Skeletal muscle satellite cell (primary cell): ENCODE data around the gene PHACTR1.
"Not testable (repeated sequence)": the region's sequence is repeated elsewhere in the genome, so short reads cannot be mapped to it uniquely, and the experiment has no call there.

Experiments
- H3K27me3 ChIP-seq: 2 replicates; pipeline ENCODE4 v1.7.0; 2013; ENCODE audit warnings: low read length; ENCODE audit not compliant: control insufficient read depth, insufficient read depth
- H3K36me3 ChIP-seq: 2 replicates; pipeline ENCODE4 v1.7.0; 2013; ENCODE audit warnings: mild to moderate bottlenecking, control low read depth, low read length; ENCODE audit not compliant: insufficient read depth
- H3K4me1 ChIP-seq: 2 replicates; pipeline ENCODE4 v1.7.0; 2013; ENCODE audit warnings: low read length; ENCODE audit not compliant: control insufficient read depth, insufficient read depth
- H3K4me2 ChIP-seq: 2 replicates; pipeline ENCODE4 v1.7.0; 2013; ENCODE audit warnings: mild to moderate bottlenecking, low read length
- H3K4me3 ChIP-seq: 2 replicates; pipeline ENCODE4 v1.7.0; 2013; ENCODE audit warnings: low read length
- H3K9ac ChIP-seq: 2 replicates; pipeline ENCODE4 v1.7.0; 2013; ENCODE audit warnings: mild to moderate bottlenecking, low read depth, low read length, moderate library complexity
- H3K9me3 ChIP-seq: replicated peaks from 2 replicates; pipeline ENCODE4 v1.7.0; 2013; ENCODE audit warnings: mild to moderate bottlenecking, control low read depth, low read length

PHACTR1 gene

DNA sequence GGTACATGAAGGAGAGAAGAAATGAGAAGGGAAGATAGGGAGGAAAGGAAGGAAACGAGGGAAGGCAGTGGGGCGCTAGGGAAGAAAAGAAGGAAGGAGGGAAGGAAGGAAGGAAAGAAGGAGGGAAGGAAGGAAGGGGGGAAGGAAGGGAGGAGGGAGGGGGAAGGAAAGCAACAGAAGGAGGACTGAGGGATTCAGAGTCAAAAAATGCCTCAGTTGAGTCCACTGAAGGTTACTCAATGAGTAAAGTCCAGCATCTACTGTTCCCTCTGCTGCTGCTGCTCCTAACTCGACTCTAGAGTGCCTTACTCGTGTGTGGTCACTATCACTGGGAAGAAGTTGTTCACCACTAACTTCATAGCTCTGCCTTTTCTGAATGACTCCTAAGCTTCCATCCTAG is 33.8 kb downstream of the PHACTR1 start:
- no peaks in the 10 kb centered on the region for H3K36me3 ChIP-seq
- H3K9me3 ChIP-seq: no peaks in the 10 kb centered on the region
- H3K9ac ChIP-seq: no peak overlapping the region
- no peak overlapping the region for H3K4me2 ChIP-seq
- no peak overlapping the region for H3K4me3 ChIP-seq
- no peaks in the 10 kb centered on the region for H3K4me1 ChIP-seq
- peaks cover 16% of the 10 kb centered on the region for H3K27me3 ChIP-seq

DNA sequence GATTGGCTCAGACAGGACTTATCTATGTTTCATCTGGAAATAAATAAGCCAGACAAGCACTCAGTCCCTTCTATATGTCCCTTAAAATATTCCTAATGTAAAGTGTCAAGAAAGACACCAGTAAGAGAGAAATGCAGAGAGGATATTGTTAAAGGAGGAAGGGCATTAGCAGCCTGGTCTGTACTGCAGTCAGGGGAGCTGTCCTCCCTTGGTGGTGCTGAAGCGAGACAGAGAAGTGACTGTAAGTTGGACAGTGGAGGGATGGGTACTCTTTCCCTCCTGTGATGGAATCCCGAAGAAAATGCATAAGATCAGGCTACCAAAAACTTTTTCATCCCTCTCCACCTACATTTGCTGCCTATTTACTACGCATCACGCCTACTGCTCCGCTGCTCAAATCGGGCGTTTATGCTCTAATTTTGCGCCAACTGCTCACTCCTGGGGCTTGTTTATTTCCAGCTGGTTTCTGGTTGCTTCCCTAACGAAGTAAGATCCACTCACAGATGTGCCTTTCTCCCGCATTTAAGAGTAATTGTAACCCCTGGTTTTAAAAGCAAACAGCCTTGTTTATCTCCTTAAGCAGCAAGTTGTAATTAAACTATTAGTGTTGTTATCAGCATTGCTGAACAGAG is 35.2 kb downstream of the PHACTR1 start:
- no peaks in the 10 kb centered on the region for H3K9me3 ChIP-seq
- no peaks in the 10 kb centered on the region for H3K4me1 ChIP-seq
- H3K36me3 ChIP-seq: no peaks in the 10 kb centered on the region
- H3K4me3 ChIP-seq: no peak overlapping the region
- peaks cover 16% of the 10 kb centered on the region for H3K27me3 ChIP-seq
- no peak overlapping the region for H3K4me2 ChIP-seq
- no peak overlapping the region for H3K9ac ChIP-seq

DNA sequence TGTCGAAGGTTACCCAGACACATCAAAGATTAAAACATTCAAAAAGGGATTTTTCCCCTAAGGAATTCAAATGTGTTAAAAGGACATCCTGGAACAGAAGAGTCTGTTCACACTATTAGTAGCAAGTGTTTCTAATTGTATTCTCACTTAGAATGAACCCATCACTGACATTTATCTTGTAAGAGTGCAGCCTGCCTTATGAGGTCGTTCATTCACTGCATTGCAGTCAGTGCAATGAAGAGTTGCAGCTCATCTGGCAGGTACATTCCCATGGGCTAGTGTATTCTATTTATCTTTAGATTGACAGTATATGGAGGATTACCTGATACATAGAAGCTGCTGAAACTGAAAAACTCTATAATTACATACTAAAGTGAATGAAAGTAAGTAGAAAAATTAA is 36.5 kb downstream of the PHACTR1 start:
- no peak overlapping the region for H3K4me2 ChIP-seq
- H3K4me1 ChIP-seq: no peaks in the 10 kb centered on the region
- H3K36me3 ChIP-seq: no peaks in the 10 kb centered on the region
- no peaks in the 10 kb centered on the region for H3K9me3 ChIP-seq
- peaks cover 12% of the 10 kb centered on the region for H3K27me3 ChIP-seq
- no peak overlapping the region for H3K4me3 ChIP-seq
- no peak overlapping the region for H3K9ac ChIP-seq

DNA sequence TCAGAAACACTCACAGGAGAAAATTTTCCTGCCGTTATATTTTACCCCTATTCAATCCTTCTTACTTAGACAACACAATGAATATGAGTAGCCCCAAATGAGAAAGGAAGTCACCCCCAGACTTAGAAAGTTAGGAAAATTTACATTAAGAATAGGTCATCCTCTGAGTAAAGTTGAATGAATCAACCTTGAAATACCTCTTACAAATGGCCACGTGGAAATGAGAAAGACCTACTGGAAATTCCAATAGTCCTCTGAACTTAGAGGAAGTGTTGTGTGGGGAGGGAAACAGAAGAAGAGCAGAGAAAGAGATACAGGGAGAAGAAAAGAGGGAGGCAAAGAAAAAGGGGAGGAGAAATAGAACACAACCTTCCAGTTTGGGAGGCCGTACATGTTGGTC is 43.7 kb downstream of the PHACTR1 start:
- no peaks in the 10 kb centered on the region for H3K36me3 ChIP-seq
- no peak overlapping the region for H3K4me2 ChIP-seq
- no peak overlapping the region for H3K4me3 ChIP-seq
- H3K9ac ChIP-seq: no peak overlapping the region
- H3K9me3 ChIP-seq: no peaks in the 10 kb centered on the region
- peaks cover 10% of the 10 kb centered on the region for H3K4me1 ChIP-seq
- no peaks in the 10 kb centered on the region for H3K27me3 ChIP-seq

DNA sequence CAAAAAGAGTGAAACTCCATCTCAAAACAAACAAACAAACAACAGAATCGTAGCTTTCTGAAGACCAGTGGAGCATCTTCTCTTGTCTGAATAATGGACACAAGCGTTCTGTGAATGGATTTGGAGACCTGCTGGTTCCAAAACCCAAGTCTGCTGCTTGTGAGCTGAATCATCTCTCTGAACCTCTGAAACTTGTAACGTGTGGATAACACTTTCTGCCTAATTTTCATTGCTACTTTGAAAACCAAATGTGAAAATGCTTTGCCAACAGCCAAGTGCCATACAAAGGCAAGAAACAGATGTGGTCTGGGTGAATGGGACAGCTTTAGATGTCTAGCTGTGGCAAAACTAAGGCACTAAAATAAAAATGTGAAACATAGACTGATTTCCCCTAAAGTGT is 44.3 kb downstream of the PHACTR1 start:
- Histone ChIP-seq H3K4me2 (peak overlapping the region; percentile 27), H3K4me1 (peaks cover 10% of the 10 kb centered on the region), H3K9me3 (no peaks in the 10 kb centered on the region), H3K9ac (peak overlapping the region; percentile 50), H3K36me3 (no peaks in the 10 kb centered on the region), H3K27me3 (no peaks in the 10 kb centered on the region), H3K4me3 (no peak overlapping the region)

DNA sequence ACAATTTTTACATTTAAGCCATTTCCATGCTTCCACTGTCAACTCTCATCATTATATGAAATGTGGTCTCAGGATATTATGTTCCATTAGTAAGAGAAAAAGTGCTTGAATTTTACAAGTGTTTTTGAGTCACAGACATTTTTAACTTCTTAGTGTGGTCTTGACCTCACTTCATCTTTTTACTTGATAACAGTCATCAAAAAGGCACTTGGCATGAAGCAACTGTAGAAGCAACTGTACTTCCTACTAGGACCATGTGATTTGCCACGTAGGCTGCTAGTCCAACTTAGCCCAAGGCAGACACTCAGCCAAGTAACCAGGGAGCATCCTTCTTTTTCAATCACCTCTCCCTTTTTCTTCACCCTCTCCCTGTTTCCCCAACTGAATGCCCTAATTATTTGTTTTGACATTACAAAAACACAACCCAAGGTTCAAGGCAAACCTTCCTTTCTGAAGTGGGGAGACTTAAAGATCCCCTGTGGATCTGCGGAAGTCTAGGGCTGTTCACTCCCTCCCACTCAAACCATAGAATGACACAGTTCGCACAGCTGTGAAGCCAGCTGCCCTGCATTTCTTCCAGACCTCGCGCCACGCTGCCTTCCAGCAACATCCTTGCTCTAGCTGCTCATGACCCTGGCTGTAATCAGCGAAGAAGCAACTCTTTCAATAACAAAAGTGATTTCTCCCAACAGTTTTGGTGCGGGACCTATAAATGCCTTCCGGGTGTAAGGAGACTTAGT is 45.0 kb downstream of the PHACTR1 start:
- H3K4me2 ChIP-seq: peak overlapping the region; percentile 55
- H3K4me3 ChIP-seq: no peak overlapping the region
- no peaks in the 10 kb centered on the region for H3K27me3 ChIP-seq
- no peaks in the 10 kb centered on the region for H3K36me3 ChIP-seq
- H3K4me1 ChIP-seq: peaks cover 10% of the 10 kb centered on the region
- H3K9ac ChIP-seq: peak overlapping the region; percentile 63
- no peaks in the 10 kb centered on the region for H3K9me3 ChIP-seq

DNA sequence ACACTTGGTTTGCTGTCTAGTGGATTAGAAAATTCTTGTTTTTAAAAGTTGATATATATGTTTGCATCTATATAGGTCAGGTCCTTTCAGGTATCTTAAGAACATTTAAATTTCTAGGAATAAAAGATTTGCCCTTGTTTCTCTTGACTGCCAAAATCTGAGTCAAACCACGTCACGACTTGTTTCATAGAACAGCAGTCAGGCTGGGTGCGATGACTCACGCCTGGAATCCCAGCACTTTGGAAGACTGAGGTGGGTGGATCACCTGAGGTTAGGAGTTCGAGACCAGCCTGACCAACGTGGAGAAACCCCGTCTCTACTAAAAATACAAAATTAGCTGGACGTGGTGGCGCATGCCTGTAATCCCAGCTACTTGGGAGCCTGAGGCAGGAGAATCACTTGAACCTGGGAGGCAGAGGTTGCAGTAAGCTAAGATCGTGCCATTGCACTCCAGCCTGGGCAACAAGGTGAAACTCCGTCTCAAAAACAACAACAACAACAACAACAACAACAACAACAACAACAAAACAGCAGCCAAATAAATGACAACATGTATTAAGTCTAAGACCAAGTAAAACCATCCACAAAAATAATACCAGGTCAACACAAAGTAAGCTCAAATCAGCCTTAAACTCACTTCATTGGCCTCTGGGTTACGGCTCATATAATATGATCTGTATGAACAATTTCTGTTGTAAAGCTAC is 46.3 kb downstream of the PHACTR1 start:
- H3K36me3 ChIP-seq, H3K4me3 ChIP-seq, H3K4me2 ChIP-seq, H3K9ac ChIP-seq, H3K4me1 ChIP-seq, H3K27me3 ChIP-seq, H3K9me3 ChIP-seq: not testable (repeated sequence)

DNA sequence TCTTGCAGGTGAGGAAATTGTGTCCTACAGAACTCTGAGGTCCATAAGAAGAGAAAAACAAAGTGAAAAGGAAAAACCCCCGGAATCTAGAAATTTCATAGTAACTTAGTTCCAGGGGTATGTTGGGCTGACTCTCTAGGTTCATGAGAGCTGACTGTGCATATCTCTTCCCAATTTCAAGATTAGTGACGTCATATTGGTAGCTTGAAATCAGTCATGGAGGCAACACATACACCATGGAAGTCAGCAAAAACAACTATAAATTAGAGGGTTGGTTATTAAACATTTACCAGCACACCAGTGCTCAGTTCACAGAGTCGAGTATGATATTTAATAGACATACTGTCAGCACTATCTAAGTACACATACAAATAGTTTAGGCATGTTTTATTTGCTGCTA is 49.8 kb downstream of the PHACTR1 start:
- H3K9ac ChIP-seq: no peak overlapping the region

DNA sequence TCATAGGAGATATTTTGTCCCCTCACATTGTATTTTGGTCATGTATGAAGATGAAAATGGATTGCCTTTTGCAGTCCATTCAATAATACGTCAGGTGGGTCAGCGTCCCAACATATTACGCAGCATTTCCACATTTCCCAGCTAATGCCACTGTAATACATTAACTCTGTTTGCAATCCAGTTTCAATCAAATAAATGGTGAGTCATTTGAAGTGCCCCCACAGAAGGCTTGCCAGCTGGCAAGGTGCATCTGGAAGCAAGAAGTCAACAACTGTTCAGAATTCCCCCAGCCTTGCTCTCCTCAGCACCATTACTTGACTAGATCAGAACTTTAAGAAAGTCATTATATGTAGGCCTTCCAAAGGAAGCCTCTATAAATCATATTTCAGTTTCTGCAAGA is 50.4 kb downstream of the PHACTR1 start:
- peaks cover 8% of the 10 kb centered on the region for H3K4me1 ChIP-seq
- no peaks in the 10 kb centered on the region for H3K27me3 ChIP-seq
- no peaks in the 10 kb centered on the region for H3K36me3 ChIP-seq
- H3K9ac ChIP-seq: no peak overlapping the region
- no peak overlapping the region for H3K4me2 ChIP-seq
- no peak overlapping the region for H3K4me3 ChIP-seq
- no peaks in the 10 kb centered on the region for H3K9me3 ChIP-seq

More for the DNA sequence above, 49.8 kb downstream of the PHACTR1 start:
- Histone ChIP-seq H3K36me3 (no peaks in the 10 kb centered on the region), H3K4me2 (no peak overlapping the region), H3K4me1 (peaks cover 8% of the 10 kb centered on the region), H3K27me3 (no peaks in the 10 kb centered on the region), H3K9me3 (no peaks in the 10 kb centered on the region), H3K4me3 (no peak overlapping the region)

DNA sequence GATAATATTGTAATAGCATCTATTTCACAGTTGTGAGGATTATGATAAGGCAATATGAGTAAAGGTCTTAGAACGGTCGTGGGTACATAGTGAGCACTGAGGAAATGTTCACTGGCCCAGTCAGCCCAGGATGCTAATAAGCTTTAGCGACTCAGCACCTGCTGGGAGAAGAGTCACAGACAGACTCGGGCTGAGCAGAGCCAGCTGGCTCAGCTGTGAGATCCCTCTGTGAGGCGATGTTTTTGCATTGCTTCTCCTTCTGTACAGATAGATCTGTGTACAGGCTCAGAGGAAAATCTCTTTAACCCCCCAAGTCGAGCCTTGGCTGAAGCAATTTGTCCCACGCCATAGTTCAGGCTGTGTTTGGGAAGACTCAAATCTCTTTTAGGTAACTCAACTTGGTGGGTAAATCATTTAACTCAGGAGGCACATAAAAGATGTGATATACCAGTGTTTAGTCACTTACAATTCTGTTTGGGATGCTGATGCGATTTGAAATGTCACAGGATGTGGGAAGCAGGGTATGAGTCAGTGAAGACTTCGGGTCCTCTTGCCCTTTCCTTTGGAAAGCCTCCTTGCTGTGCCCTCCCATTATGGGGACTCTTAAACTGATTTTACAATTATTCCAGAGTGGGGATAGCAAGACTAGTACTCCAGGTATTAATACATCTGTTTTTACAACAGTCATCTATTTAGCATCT is 53.1 kb downstream of the PHACTR1 start:
- Histone ChIP-seq H3K4me2 (no peak overlapping the region), H3K9ac (no peak overlapping the region), H3K4me3 (no peak overlapping the region), H3K9me3 (no peaks in the 10 kb centered on the region), H3K27me3 (no peaks in the 10 kb centered on the region), H3K4me1 (peaks cover 2% of the 10 kb centered on the region), H3K36me3 (no peaks in the 10 kb centered on the region)

DNA sequence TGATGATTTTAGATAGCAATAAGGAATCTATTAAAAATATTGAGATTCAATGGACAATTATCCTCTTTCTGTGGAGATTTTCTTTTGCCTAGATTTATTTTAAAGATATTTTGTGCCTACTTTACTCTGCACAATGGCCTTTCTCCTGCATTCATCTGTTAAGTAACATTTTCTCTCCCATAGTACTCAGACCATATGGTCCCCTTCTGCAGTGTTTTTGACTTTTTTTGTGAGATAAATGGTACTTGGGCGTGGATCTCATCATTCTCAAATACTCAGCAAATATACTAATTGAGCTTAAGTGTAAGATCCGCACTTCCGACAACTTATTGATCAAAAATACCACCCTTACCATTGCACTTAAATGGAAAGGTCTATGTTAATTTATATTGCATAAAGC is 55.8 kb downstream of the PHACTR1 start:
- H3K4me2 ChIP-seq: no peak overlapping the region
- no peak overlapping the region for H3K9ac ChIP-seq
- H3K36me3 ChIP-seq: no peaks in the 10 kb centered on the region
- peaks cover 2% of the 10 kb centered on the region for H3K4me1 ChIP-seq
- H3K9me3 ChIP-seq: no peaks in the 10 kb centered on the region
- no peak overlapping the region for H3K4me3 ChIP-seq
- no peaks in the 10 kb centered on the region for H3K27me3 ChIP-seq
